Keratinocyte (primary cell): ENCODE data around the gene ADARB2. TPM values are rescaled to one million over a fixed set of nuclear protein-coding genes. Genes with fewer than 3 reads are reported as not detected.

Source experiments
- DNase-seq: peaks from one replicate; pipeline ENCODE4 v3.0.0-alpha.2; 2011; ENCODE audit warnings: low read depth, missing footprints, low spot score
- FAIRE-seq: peaks from 2 replicates; lab custom pipeline; 2011; peaks lifted over from hg19 to GRCh38; lab: Jason Lieb, UNC
- H2AFZ ChIP-seq: 2 replicates; pipeline ENCODE4 v1.6.0; 2012; ENCODE audit warnings: low read length, control low read depth, inconsistent platforms; ENCODE audit not compliant: control insufficient read depth
- H3K27ac ChIP-seq: 2 replicates; pipeline ENCODE4 v1.5.1; 2011; ENCODE audit warnings: low read length; ENCODE audit not compliant: control insufficient read depth, insufficient read depth
- H3K27me3 ChIP-seq: 3 replicates; pipeline ENCODE4 v1.6.0; 2011; ENCODE audit warnings: low read length; ENCODE audit not compliant: control insufficient read depth, insufficient read depth; ENCODE audit errors: extremely low read depth
- H3K36me3 ChIP-seq, 2 experiments: 2 replicates in 1 of 2; 3 replicates in 1 of 2; pipeline ENCODE4 v1.5.1; 2011; ENCODE audit warnings: low read length in 2 of 2, mild to moderate bottlenecking in 1 of 2; ENCODE audit not compliant: control insufficient read depth in 2 of 2, insufficient read depth in 2 of 2; ENCODE audit errors: extremely low read depth in 1 of 2
- H3K4me1 ChIP-seq: 3 replicates; pipeline ENCODE4 v1.5.1; 2011; ENCODE audit warnings: low read length; ENCODE audit not compliant: control insufficient read depth, insufficient read depth; ENCODE audit errors: extremely low read depth
- H3K4me2 ChIP-seq: 3 replicates; pipeline ENCODE4 v1.6.0; 2011; ENCODE audit warnings: low read depth, low read length; ENCODE audit not compliant: control insufficient read depth, insufficient read depth; ENCODE audit errors: extremely low read depth
- H3K4me3 ChIP-seq, 3 experiments: fragments of 200-600 bp in 1 of 3; sonication (generic) in 1 of 3; 2 replicates in 2 of 3; 3 replicates in 1 of 3; pipeline ENCODE4 v1.5.1; 2011 to 2016; ENCODE audit warnings: low read length in 3 of 3, mild to moderate bottlenecking in 3 of 3, control low read depth in 2 of 3, inconsistent platforms in 1 of 3, low read depth in 1 of 3, mixed read lengths in 1 of 3, mixed run types in 1 of 3, moderate library complexity in 1 of 3; ENCODE audit not compliant: control insufficient read depth in 2 of 3, insufficient read depth in 2 of 3; ENCODE audit errors: extremely low read depth in 1 of 3
- H3K79me2 ChIP-seq: 2 replicates; pipeline ENCODE4 v1.6.0; 2012; ENCODE audit warnings: low read length; ENCODE audit not compliant: control insufficient read depth, insufficient read depth
- H3K9ac ChIP-seq: 3 replicates; pipeline ENCODE4 v1.6.0; 2011; ENCODE audit warnings: low read length; ENCODE audit not compliant: control insufficient read depth, insufficient read depth; ENCODE audit errors: extremely low read depth
- H3K9me1 ChIP-seq: 3 replicates; pipeline ENCODE4 v1.6.0; 2011; ENCODE audit warnings: low read length; ENCODE audit not compliant: control insufficient read depth, insufficient read depth; ENCODE audit errors: extremely low read depth
- H3K9me3 ChIP-seq: 2 replicates; pipeline ENCODE4 v1.5.1; 2012; ENCODE audit warnings: low read depth, low read length; ENCODE audit not compliant: control insufficient read depth
- H4K20me1 ChIP-seq: 3 replicates; pipeline ENCODE4 v1.6.0; 2011; ENCODE audit warnings: low read length; ENCODE audit not compliant: control insufficient read depth, insufficient read depth; ENCODE audit errors: extremely low read depth
- EZH2 ChIP-seq: IDR thresholded peaks from one replicate; pipeline ENCODE4 v1.6.1; 2012; ENCODE audit warnings: inconsistent platforms, mild to moderate bottlenecking, low read length, moderate library complexity
- dilution Hi-C: fragments of 300-500 bp; cut with MboI; formaldehyde crosslinking; loops from one replicate; pipeline ENCODE4 v1.7.0; 2020; ENCODE audit warnings: low sequenced_read_pairs; ENCODE audit not compliant: extremely low pct_ligation_motif_present
- polyA plus RNA-seq, 5 experiments: library from polyadenylated mRNA; depleted of rRNA in 3 of 5; stranded (reverse) in 3 of 5; stranded (forward) in 1 of 5; unstranded in 1 of 5; fragments of >200 nt; gene quantifications; 1 replicate in 1 of 5; 2 replicates in 3 of 5; 3 replicates in 1 of 5; pipeline versions ENCODE4 v1.2.1 to v1.2.3, GENCODE V29; 2011 to 2012; ENCODE audit warnings: missing spikeins in 2 of 5, low read depth in 1 of 5, low replicate concordance in 1 of 5
- TF ChIP-seq, protein P1 (sequence below), 3 experiments: IDR thresholded peaks in 1 of 3; conservative IDR thresholded peaks in 1 of 3; optimal IDR thresholded peaks in 1 of 3; 2 replicates in 2 of 3; 3 replicates in 1 of 3; pipeline versions ENCODE3 to v1.5.1; 2011; ENCODE audit warnings: low read length in 3 of 3, mild to moderate bottlenecking in 3 of 3, moderate library complexity in 2 of 3, control low read depth in 1 of 3, inconsistent platforms in 1 of 3; ENCODE audit not compliant: insufficient read depth in 2 of 3; ENCODE audit errors: extremely low read depth in 1 of 3

The ADARB2 gene
- polyA plus RNA-seq, 1 donor (not counting 4 experiments of a cell fraction or from before 2014, with no cell fraction given) = not detected

GRCh38 chr10:1523221-1523620 lies 214.1 kb downstream of the ADARB2 start:
- Histone ChIP-seq H3K27me3 (no peaks in the 10 kb centered on the region), H3K9ac (no peak overlapping the region), H4K20me1 (no peaks in the 10 kb centered on the region), H2AFZ (no peak overlapping the region), H3K4me2 (no peak overlapping the region), H3K9me3 (peaks cover 13% of the 10 kb centered on the region), H3K79me2 (no peaks in the 10 kb centered on the region), H3K27ac (no peak overlapping the region), H3K36me3 (no peaks in the 10 kb centered on the region), H3K4me1 (no peaks in the 10 kb centered on the region), H3K9me1 (no peaks in the 10 kb centered on the region), H3K4me3 (no peak overlapping the region)
- DNase-seq (no peak), FAIRE-seq (no peak)
- no peak for TF ChIP-seq EZH2
- TF ChIP-seq, protein P1, sequence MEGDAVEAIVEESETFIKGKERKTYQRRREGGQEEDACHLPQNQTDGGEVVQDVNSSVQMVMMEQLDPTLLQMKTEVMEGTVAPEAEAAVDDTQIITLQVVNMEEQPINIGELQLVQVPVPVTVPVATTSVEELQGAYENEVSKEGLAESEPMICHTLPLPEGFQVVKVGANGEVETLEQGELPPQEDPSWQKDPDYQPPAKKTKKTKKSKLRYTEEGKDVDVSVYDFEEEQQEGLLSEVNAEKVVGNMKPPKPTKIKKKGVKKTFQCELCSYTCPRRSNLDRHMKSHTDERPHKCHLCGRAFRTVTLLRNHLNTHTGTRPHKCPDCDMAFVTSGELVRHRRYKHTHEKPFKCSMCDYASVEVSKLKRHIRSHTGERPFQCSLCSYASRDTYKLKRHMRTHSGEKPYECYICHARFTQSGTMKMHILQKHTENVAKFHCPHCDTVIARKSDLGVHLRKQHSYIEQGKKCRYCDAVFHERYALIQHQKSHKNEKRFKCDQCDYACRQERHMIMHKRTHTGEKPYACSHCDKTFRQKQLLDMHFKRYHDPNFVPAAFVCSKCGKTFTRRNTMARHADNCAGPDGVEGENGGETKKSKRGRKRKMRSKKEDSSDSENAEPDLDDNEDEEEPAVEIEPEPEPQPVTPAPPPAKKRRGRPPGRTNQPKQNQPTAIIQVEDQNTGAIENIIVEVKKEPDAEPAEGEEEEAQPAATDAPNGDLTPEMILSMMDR (optimal IDR thresholded peaks at IDR 0.05 in 1 of 3, IDR thresholded peaks at IDR 0.05 in 1 of 3, conservative IDR thresholded peaks at IDR 0.05 in 1 of 3; ENCODE audit: extremely low read depth in 1 of 3, insufficient read depth in 2 of 3, low read length in 3 of 3) = no peak
- dilution Hi-C loops = no loop called here

- DNase-seq (no peak), FAIRE-seq (no peak)
- no peak for TF ChIP-seq EZH2
- TF ChIP-seq, protein P1 (optimal IDR thresholded peaks at IDR 0.05 in 1 of 3, IDR thresholded peaks at IDR 0.05 in 1 of 3, conservative IDR thresholded peaks at IDR 0.05 in 1 of 3; ENCODE audit: extremely low read depth in 1 of 3, insufficient read depth in 2 of 3, low read length in 3 of 3) = no peak
- Histone ChIP-seq H2AFZ (no peak overlapping the region), H3K36me3 (no peaks in the 10 kb centered on the region), H3K79me2 (no peaks in the 10 kb centered on the region), H3K27ac (no peak overlapping the region), H3K9ac (no peak overlapping the region), H4K20me1 (no peaks in the 10 kb centered on the region), H3K4me2 (no peak overlapping the region), H3K9me3 (peaks cover 13% of the 10 kb centered on the region), H3K9me1 (no peaks in the 10 kb centered on the region), H3K4me3 (no peak overlapping the region), H3K4me1 (no peaks in the 10 kb centered on the region), H3K27me3 (no peaks in the 10 kb centered on the region)
- dilution Hi-C loops = no loop called here
Measured at GRCh38 chr10:1522237-1522636, 215.1 kb downstream of the ADARB2 start.
